OCI-LY7 (cell line): Measurements from ENCODE around the gene HYAL1. TPM values are rescaled to one million over a fixed set of nuclear protein-coding genes. Genes with fewer than 3 reads are reported as not detected.

Experiments
- BruUV-seq: library from RNA; stranded (reverse); fragments of 400-500 nt; replicated peaks from 2 replicates; lab custom pipeline; 2021; lab: Mats Ljungman, UMichigan
- CTCF ChIA-PET: fragments of 300-600 bp; sonication (Branson Sonifier 250); formaldehyde crosslinking; loops from one replicate; lab custom pipeline; 2022; ENCODE audit warnings: antibody characterized with exemption; ENCODE audit not compliant: unreplicated experiment; lab: Charles Lee
- POLR2A ChIA-PET: fragments of 300-600 bp; sonication (Branson Sonifier 250); formaldehyde crosslinking; loops from one replicate; lab custom pipeline; 2022; ENCODE audit warnings: antibody characterized with exemption; lab: Charles Lee
- DNase-seq: peaks from one replicate; pipeline ENCODE4 v3.0.0-alpha.2; 2015; ENCODE audit warnings: low spot score
- H2AFZ ChIP-seq: fragments of 200-600 bp; sonication (generic), shearing (Covaris generic); 2 replicates; pipeline ENCODE4 v1.6.1; 2014; ENCODE audit warnings: mild to moderate bottlenecking, antibody characterized with exemption, low read length, moderate library complexity
- H3K27ac ChIP-seq: fragments of 200-600 bp; sonication (generic); 2 replicates; pipeline ENCODE4 v1.5.1; 2014; ENCODE audit warnings: mixed run types, low read depth, mild to moderate bottlenecking, moderate library complexity, low read length, inconsistent platforms; ENCODE audit not compliant: poor library complexity, severe bottlenecking
- H3K36me3 ChIP-seq: fragments of 200-600 bp; sonication (generic); 2 replicates; pipeline ENCODE4 v1.6.1; 2014; ENCODE audit warnings: mild to moderate bottlenecking, antibody characterized with exemption, low read length, moderate library complexity, mixed read lengths; ENCODE audit not compliant: insufficient read depth
- H3K4me1 ChIP-seq: fragments of 200-600 bp; sonication (generic); 2 replicates; pipeline ENCODE4 v1.5.1; 2014; ENCODE audit warnings: mild to moderate bottlenecking, low read length; ENCODE audit not compliant: insufficient read depth, poor library complexity, severe bottlenecking
- H3K4me2 ChIP-seq: fragments of 200-600 bp; sonication (generic); 2 replicates; pipeline ENCODE4 v1.6.1; 2014; ENCODE audit warnings: mild to moderate bottlenecking, low read length
- H3K4me3 ChIP-seq: fragments of 200-600 bp; sonication (generic); 2 replicates; pipeline ENCODE4 v1.5.1; 2014; ENCODE audit warnings: mild to moderate bottlenecking, low read depth, low read length; ENCODE audit not compliant: poor library complexity, severe bottlenecking
- H3K79me2 ChIP-seq: fragments of 200-600 bp; sonication (generic); 2 replicates; pipeline ENCODE4 v1.6.1; 2016; ENCODE audit warnings: low read depth, mild to moderate bottlenecking, low read length, moderate library complexity, mixed read lengths; ENCODE audit not compliant: insufficient read depth
- H3K9me2 ChIP-seq: fragments of 200-600 bp; sonication (generic); 2 replicates; pipeline ENCODE4 v1.6.1; 2016; ENCODE audit warnings: mild to moderate bottlenecking, low read length, mixed read lengths; ENCODE audit not compliant: insufficient read depth
- H3K9me3 ChIP-seq: fragments of 200-600 bp; sonication (generic); 2 replicates; pipeline ENCODE4 v1.6.1; 2014; ENCODE audit warnings: mild to moderate bottlenecking, mixed run types, low read length, mixed read lengths
- H4K20me1 ChIP-seq: fragments of 200-600 bp; sonication (generic); 2 replicates; pipeline ENCODE4 v1.6.1; 2014; ENCODE audit warnings: mild to moderate bottlenecking, antibody characterized with exemption, low read length, moderate library complexity, mixed read lengths; ENCODE audit not compliant: insufficient read depth
- EZH2phosphoT487 ChIP-seq: fragments of 200-600 bp; sonication (generic); IDR thresholded peaks from 2 replicates; pipeline ENCODE4 v1.6.1; 2018; ENCODE audit warnings: low read depth, borderline replicate concordance, mild to moderate bottlenecking, mixed run types, antibody characterized with exemption, low read length, moderate library complexity, mixed read lengths
- intact Hi-C: fragments of 100-400 bp; cut with micrococcal nuclease; formaldehyde crosslinking; loops from one replicate; pipeline ENCODE4 v1.10.0; 2022; ENCODE audit not compliant: unreplicated experiment
- total RNA-seq, 2 experiments: library from RNA; depleted of rRNA in 1 of 2; stranded (reverse); fragments of >200 nt in 1 of 2; shearing (Covaris generic) in 1 of 2; gene quantifications; 2 replicates each; pipeline ENCODE4 v1.2.3, GENCODE V29; 2014 to 2022
- TF ChIP-seq, protein P1 (sequence below): fragments of 200-600 bp; sonication (generic); conservative IDR thresholded peaks from 2 replicates; pipeline ENCODE4 v1.5.1; 2014; ENCODE audit warnings: mild to moderate bottlenecking, antibody characterized with exemption, low read length, moderate library complexity, mixed read lengths

Gene HYAL1
- total RNA-seq, 2 experiments from 2014 or later = 0.36 to 0.85 TPM

DNA sequence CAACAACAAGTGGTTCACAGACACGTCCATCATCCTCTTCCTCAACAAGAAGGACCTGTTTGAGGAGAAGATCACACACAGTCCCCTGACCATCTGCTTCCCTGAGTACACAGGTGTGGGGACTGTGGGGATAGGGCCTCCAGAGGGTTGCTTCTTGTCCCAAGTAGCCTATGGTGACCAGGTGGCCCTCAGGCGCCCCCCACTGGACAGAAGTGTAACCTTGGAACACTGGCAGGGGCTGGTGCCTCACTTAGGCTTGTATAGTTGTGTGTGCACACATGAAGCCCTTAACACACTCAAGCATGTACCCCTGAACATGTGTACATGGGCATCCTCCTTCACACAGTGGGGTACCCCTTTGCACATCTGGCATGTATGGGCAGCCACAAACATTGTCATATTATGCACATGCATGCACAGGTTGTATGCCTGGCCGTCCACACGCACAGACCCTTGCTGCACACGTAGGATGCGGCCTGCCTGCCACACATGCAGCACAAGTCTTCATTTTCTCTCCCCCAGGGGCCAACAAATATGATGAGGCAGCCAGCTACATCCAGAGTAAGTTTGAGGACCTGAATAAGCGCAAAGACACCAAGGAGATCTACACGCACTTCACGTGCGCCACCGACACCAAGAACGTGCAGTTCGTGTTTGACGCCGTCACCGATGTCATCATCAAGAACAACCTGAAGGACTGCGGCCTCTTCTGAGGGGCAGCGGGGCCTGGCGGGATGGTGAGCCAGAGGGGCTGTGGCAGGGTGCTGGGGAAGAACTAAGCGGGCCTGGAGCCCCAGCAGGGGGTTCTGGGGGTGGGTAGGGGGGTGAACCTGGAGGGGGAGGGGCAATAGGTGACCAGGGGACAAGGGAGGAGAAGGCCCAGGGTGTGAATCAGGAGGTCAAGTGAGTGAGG, 46.1 kb downstream of the HYAL1 start:
- Histone ChIP-seq H3K36me3 (peaks cover 67% of the 10 kb centered on the region), H3K9me3 (no peaks in the 10 kb centered on the region), H3K4me2 (no peak overlapping the region), H4K20me1 (no peaks in the 10 kb centered on the region), H3K79me2 (no peaks in the 10 kb centered on the region), H3K27ac (no peak overlapping the region), H3K9me2 (no peaks in the 10 kb centered on the region), H3K4me1 (peaks cover 4% of the 10 kb centered on the region), H2AFZ (no peak overlapping the region), H3K4me3 (no peak overlapping the region)
- ChIA-PET CTCF (interaction anchor here (1.7 kb wide), 1 partner anchor 11 kb away, joined by 8 read pairs; no protein-coding TSS in a partner anchor), POLR2A (no interaction called here)
- no peak for TF ChIP-seq EZH2phosphoT487
- TF ChIP-seq, protein P1, sequence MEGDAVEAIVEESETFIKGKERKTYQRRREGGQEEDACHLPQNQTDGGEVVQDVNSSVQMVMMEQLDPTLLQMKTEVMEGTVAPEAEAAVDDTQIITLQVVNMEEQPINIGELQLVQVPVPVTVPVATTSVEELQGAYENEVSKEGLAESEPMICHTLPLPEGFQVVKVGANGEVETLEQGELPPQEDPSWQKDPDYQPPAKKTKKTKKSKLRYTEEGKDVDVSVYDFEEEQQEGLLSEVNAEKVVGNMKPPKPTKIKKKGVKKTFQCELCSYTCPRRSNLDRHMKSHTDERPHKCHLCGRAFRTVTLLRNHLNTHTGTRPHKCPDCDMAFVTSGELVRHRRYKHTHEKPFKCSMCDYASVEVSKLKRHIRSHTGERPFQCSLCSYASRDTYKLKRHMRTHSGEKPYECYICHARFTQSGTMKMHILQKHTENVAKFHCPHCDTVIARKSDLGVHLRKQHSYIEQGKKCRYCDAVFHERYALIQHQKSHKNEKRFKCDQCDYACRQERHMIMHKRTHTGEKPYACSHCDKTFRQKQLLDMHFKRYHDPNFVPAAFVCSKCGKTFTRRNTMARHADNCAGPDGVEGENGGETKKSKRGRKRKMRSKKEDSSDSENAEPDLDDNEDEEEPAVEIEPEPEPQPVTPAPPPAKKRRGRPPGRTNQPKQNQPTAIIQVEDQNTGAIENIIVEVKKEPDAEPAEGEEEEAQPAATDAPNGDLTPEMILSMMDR = peak; percentile 85
- DNase-seq = peak; percentile 49
- no TSS peak for BruUV-seq
- intact Hi-C loops = loop anchor here (1.0 kb wide), 1 partner anchor 30 kb away; no protein-coding TSS in a partner anchor

DNA sequence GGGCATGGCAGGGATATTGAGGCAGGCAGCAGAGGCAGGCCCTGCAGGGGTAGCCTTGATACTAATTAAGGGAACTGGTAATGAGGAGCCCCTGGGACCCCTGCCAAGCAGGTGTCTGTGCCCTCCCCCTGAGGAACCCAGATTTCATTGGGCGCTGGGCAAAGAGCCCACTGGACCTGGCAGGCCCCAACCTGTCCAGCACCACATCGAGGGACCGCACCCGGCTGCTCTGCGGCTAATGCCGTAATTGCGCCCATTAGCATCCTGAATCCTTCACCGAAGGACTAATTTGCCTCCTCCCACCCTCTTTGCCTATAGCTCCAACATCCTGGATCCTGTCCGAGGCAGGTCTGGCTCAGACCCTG, 48.1 kb downstream of the HYAL1 start:
- Histone ChIP-seq H3K36me3 (peaks cover 84% of the 10 kb centered on the region), H3K4me3 (no peak overlapping the region), H3K4me1 (peaks cover 4% of the 10 kb centered on the region), H3K9me3 (no peaks in the 10 kb centered on the region), H2AFZ (no peak overlapping the region), H3K79me2 (peaks cover 1% of the 10 kb centered on the region; the same call in 1 of the 2 replicates), H3K4me2 (no peak overlapping the region), H3K9me2 (no peaks in the 10 kb centered on the region), H3K27ac (no peak overlapping the region), H4K20me1 (no peaks in the 10 kb centered on the region)
- no peak for DNase-seq
- POLR2A ChIA-PET = no interaction called here
- CTCF ChIA-PET = no interaction called here
- intact Hi-C loops = no loop called here
- TF ChIP-seq, protein P1 = no peak
- TF ChIP-seq EZH2phosphoT487 = no peak
- BruUV-seq = no TSS peak
